Neuronal stem cell (in vitro differentiated cells): ENCODE results near the gene ANKRD28.

Experiments
- DNase-seq: peaks from one replicate; pipeline ENCODE4 v3.0.0-alpha.2; 2013; ENCODE audit warnings: low spot score
- H2AFZ ChIP-seq: one replicate; pipeline ENCODE4 v1.6.1; 2013; ENCODE audit warnings: mild to moderate bottlenecking, low read length, inconsistent platforms
- H2AK5ac ChIP-seq: 2 replicates; pipeline ENCODE4 v1.6.1; 2013; ENCODE audit warnings: low read depth, mild to moderate bottlenecking, inconsistent platforms, low read length, moderate library complexity, mixed read lengths
- H2BK120ac ChIP-seq: 2 replicates; pipeline ENCODE4 v1.6.1; 2013; ENCODE audit warnings: low read depth, mild to moderate bottlenecking, inconsistent platforms, low read length, moderate library complexity, mixed read lengths
- H2BK12ac ChIP-seq: one replicate; pipeline ENCODE4 v1.6.1; 2013; ENCODE audit warnings: low read length, inconsistent platforms
- H2BK15ac ChIP-seq: 2 replicates; pipeline ENCODE4 v1.6.1; 2013; ENCODE audit warnings: mild to moderate bottlenecking, low read length, inconsistent platforms, mixed read lengths
- H2BK5ac ChIP-seq: one replicate; pipeline ENCODE4 v1.6.1; 2013; ENCODE audit warnings: inconsistent platforms, mild to moderate bottlenecking, low read length, moderate library complexity
- H3K14ac ChIP-seq: one replicate; pipeline ENCODE4 v1.6.1; 2013; ENCODE audit warnings: low read length, inconsistent platforms
- H3K18ac ChIP-seq: 2 replicates; pipeline ENCODE4 v1.6.1; 2013; ENCODE audit warnings: low read length, inconsistent platforms
- H3K23ac ChIP-seq: 2 replicates; pipeline ENCODE4 v1.6.1; 2013; ENCODE audit warnings: low read depth, mild to moderate bottlenecking, mixed read lengths, low read length, inconsistent platforms; ENCODE audit not compliant: poor library complexity
- H3K27ac ChIP-seq: replicated peaks from 3 replicates; pipeline ENCODE4 v1.5.1; 2013; ENCODE audit warnings: low read length, inconsistent platforms
- H3K27me3 ChIP-seq, 3 experiments: 2 replicates each; pipeline ENCODE4 v1.6.1; 2013; ENCODE audit warnings: low read length in 3 of 3, mild to moderate bottlenecking in 2 of 3, inconsistent platforms in 1 of 3, low read depth in 1 of 3, mixed read lengths in 1 of 3, moderate library complexity in 1 of 3; ENCODE audit not compliant: control insufficient read depth in 3 of 3, insufficient read depth in 3 of 3
- H3K36me3 ChIP-seq, 2 donors: replicated peaks in 1 of 2; 2 replicates each; pipeline ENCODE4 v1.6.1; 2013; ENCODE audit warnings: low read length in 2 of 2; ENCODE audit not compliant: control insufficient read depth in 2 of 2, insufficient read depth in 2 of 2
- H3K4ac ChIP-seq: 2 replicates; pipeline ENCODE4 v1.6.1; 2013; ENCODE audit warnings: inconsistent platforms, mild to moderate bottlenecking, low read length, moderate library complexity
- H3K4me1 ChIP-seq, 2 donors: 1 replicate in 1 of 2; 2 replicates in 1 of 2; pipeline ENCODE4 v1.6.1; 2013; ENCODE audit warnings: low read length in 2 of 2, low read depth in 1 of 2; ENCODE audit not compliant: control insufficient read depth in 2 of 2, insufficient read depth in 1 of 2
- H3K4me2 ChIP-seq: one replicate; pipeline ENCODE4 v1.6.1; 2013; ENCODE audit warnings: mild to moderate bottlenecking, low read length, inconsistent platforms; ENCODE audit not compliant: insufficient read depth, poor library complexity, severe bottlenecking
- H3K4me3 ChIP-seq, 2 donors: 2 replicates each; pipeline ENCODE4 v1.5.1; 2013; ENCODE audit warnings: low read length in 2 of 2, mild to moderate bottlenecking in 2 of 2, inconsistent platforms in 1 of 2, moderate library complexity in 1 of 2
- H3K79me1 ChIP-seq: one replicate; pipeline ENCODE4 v1.6.1; 2013; ENCODE audit warnings: low read depth, mild to moderate bottlenecking, inconsistent platforms, low read length, moderate library complexity
- H3K9ac ChIP-seq: one replicate; pipeline ENCODE4 v1.6.1; 2013; ENCODE audit warnings: mild to moderate bottlenecking, low read depth, low read length, inconsistent platforms; ENCODE audit not compliant: poor library complexity
- H3K9me3 ChIP-seq, 2 donors: replicated peaks in 1 of 2; 2 replicates each; pipeline versions ENCODE3 to v1.6.1; 2013; ENCODE audit warnings: low read length in 2 of 2, mild to moderate bottlenecking in 2 of 2, inconsistent platforms in 1 of 2, low read depth in 1 of 2, mixed read lengths in 1 of 2, moderate library complexity in 1 of 2; ENCODE audit not compliant: control insufficient read depth in 2 of 2, insufficient read depth in 1 of 2
- H4K8ac ChIP-seq: one replicate; pipeline ENCODE4 v1.6.1; 2013; ENCODE audit warnings: low read depth, mild to moderate bottlenecking, inconsistent platforms, low read length, moderate library complexity
- H4K91ac ChIP-seq: one replicate; pipeline ENCODE4 v1.6.1; 2013; ENCODE audit warnings: low read length, low read depth, mild to moderate bottlenecking, inconsistent platforms; ENCODE audit not compliant: poor library complexity
- WGBS, 2 donors: extraction: QIAGEN DNeasy Blood & Tissue Kit; methylation state at CpG; one replicate each; pipeline ENCODE4 v1.1.7; 2013; ENCODE audit warnings: missing lambda C conversion rate in 2 of 2, mixed read lengths in 1 of 2; ENCODE audit not compliant: insufficient read length in 2 of 2, insufficient replicate concordance in 1 of 2; ENCODE audit errors: extremely low coverage in 2 of 2; 5-methylcytosine and 5-hydroxymethylcytosine counted together

Gene ANKRD28

GRCh38 chr3:15638193-15638890 is 159.4 kb downstream of the ANKRD28 start:
- Histone ChIP-seq H3K4me1 (peaks cover 2 to 7% of the 10 kb centered on the region in 2 donors), H3K27ac (no peak overlapping the region), H2AK5ac (no peak overlapping the region), H3K4me3 (no peak overlapping the region), H2BK120ac (no peak overlapping the region), H3K9me3 (no peaks in the 10 kb centered on the region), H3K27me3 (no peaks in the 10 kb centered on the region), H3K36me3 (no peaks in the 10 kb centered on the region), H3K14ac (no peak overlapping the region), H3K9ac (no peak overlapping the region), H2BK5ac (no peak overlapping the region), H3K23ac (no peak overlapping the region), H2AFZ (no peak overlapping the region), H2BK15ac (no peak overlapping the region), H2BK12ac (no peak overlapping the region), H4K91ac (no peak overlapping the region), H3K4ac (no peak overlapping the region), H3K4me2 (no peak overlapping the region), H4K8ac (no peak overlapping the region), H3K18ac (no peak overlapping the region), H3K79me1 (no peaks in the 10 kb centered on the region)
- DNase-seq = no peak
- no CpG with 5 or more reads among the region's 6 CpGs for WGBS, 2 donors

- H4K8ac ChIP-seq = no peak overlapping the region
- H3K14ac ChIP-seq = peak overlapping the region; percentile 42
- no CpG with 5 or more reads among the region's 7 CpGs for WGBS, 2 donors
- no peak overlapping the region for H2BK120ac ChIP-seq
- peaks cover 2 to 7% of the 10 kb centered on the region in 2 donors for H3K4me1 ChIP-seq
- no peak overlapping the region for H4K91ac ChIP-seq
- H3K9ac ChIP-seq = no peak overlapping the region
- H3K27me3 ChIP-seq = no peaks in the 10 kb centered on the region
- no peaks in the 10 kb centered on the region for H3K36me3 ChIP-seq
- H3K4me2 ChIP-seq = no peak overlapping the region
- H3K23ac ChIP-seq = no peak overlapping the region
- no peak for DNase-seq
- H3K27ac ChIP-seq = no peak overlapping the region
- no peak overlapping the region for H3K4ac ChIP-seq
- no peak overlapping the region for H2AFZ ChIP-seq
- no peak overlapping the region for H3K18ac ChIP-seq
- H2BK12ac ChIP-seq = no peak overlapping the region
- no peak overlapping the region for H2BK5ac ChIP-seq
- no peak overlapping the region for H3K4me3 ChIP-seq
- no peaks in the 10 kb centered on the region for H3K79me1 ChIP-seq
- no peak overlapping the region for H2BK15ac ChIP-seq
- no peaks in the 10 kb centered on the region for H3K9me3 ChIP-seq
- no peak overlapping the region for H2AK5ac ChIP-seq
Measured at GRCh38 chr3:15637131-15637951, 160.4 kb downstream of the ANKRD28 start.

- H3K27ac ChIP-seq = no peak overlapping the region
- H4K8ac ChIP-seq = no peak overlapping the region
- no CpG with 5 or more reads among the region's 14 CpGs for WGBS, 2 donors
- no peak overlapping the region for H3K4ac ChIP-seq
- no peak overlapping the region for H3K18ac ChIP-seq
- H2BK15ac ChIP-seq = no peak overlapping the region
- H2BK5ac ChIP-seq = no peak overlapping the region
- H3K14ac ChIP-seq = no peak overlapping the region
- H3K9me3 ChIP-seq = no peaks in the 10 kb centered on the region
- no peaks in the 10 kb centered on the region for H3K79me1 ChIP-seq
- peaks cover 2 to 11% of the 10 kb centered on the region in 2 donors for H3K4me1 ChIP-seq
- peak overlapping the region; percentile 82 for H2AFZ ChIP-seq
- no peak overlapping the region for H3K4me3 ChIP-seq
- no peak overlapping the region for H3K4me2 ChIP-seq
- no peak for DNase-seq
- H4K91ac ChIP-seq = no peak overlapping the region
- H3K23ac ChIP-seq = no peak overlapping the region
- H2BK12ac ChIP-seq = no peak overlapping the region
- H2AK5ac ChIP-seq = no peak overlapping the region
- H3K9ac ChIP-seq = no peak overlapping the region
- H2BK120ac ChIP-seq = no peak overlapping the region
- H3K36me3 ChIP-seq = no peaks in the 10 kb centered on the region
- H3K27me3 ChIP-seq = no peaks in the 10 kb centered on the region
Measured at GRCh38 chr3:15636028-15636709, 161.6 kb downstream of the ANKRD28 start.
